ENCODE data around the gene RAB11FIP3.

The RAB11FIP3 gene

DNA sequence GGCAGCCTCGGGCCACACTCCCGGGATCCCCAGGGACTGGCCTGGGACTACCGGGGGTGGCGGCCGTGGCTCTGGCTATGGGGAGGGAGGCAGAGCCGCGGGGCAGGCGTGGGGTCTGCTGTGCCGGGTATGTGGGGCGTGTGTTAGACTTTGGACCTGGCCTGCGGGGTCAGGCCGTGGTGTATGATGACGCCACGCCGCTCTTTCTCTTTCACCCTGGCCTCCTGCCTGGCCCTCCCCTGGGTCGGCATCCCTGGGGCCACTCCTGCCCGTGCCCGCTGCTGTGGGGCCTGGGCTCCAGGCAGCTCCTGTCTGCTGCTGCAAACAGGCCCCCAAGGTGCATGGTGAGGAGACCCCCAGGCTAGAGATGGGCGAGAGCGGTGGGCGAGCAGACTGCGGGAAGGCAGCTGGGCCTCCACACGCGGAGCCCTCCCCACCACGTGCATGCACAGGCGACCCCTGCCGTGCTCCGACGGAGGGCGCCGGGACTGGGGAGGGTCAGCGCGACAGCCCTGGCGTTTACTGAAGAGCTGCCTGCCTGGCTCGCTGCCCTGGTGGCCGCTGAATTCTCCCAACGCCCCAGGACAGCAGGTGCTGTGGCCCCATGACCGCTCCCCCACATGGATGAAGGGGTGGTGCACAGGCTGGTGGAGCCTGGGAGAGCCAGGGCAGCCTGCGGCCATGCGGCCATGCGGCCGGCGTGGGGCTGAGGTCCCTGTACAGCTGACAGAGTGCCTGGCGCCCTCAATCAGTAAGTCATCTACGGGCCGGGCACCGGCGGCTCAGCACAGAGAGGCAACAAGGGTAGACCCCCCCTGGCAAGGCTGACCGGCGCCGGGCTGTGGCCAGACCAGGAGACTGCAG lies 118.1 kb downstream of the RAB11FIP3 start:
- TF ChIP-seq, protein P1, sequence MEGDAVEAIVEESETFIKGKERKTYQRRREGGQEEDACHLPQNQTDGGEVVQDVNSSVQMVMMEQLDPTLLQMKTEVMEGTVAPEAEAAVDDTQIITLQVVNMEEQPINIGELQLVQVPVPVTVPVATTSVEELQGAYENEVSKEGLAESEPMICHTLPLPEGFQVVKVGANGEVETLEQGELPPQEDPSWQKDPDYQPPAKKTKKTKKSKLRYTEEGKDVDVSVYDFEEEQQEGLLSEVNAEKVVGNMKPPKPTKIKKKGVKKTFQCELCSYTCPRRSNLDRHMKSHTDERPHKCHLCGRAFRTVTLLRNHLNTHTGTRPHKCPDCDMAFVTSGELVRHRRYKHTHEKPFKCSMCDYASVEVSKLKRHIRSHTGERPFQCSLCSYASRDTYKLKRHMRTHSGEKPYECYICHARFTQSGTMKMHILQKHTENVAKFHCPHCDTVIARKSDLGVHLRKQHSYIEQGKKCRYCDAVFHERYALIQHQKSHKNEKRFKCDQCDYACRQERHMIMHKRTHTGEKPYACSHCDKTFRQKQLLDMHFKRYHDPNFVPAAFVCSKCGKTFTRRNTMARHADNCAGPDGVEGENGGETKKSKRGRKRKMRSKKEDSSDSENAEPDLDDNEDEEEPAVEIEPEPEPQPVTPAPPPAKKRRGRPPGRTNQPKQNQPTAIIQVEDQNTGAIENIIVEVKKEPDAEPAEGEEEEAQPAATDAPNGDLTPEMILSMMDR (conservative IDR thresholded peaks at IDR 0.05; ENCODE audit: low read depth, low read length), result no peak
- H3K4me3 ChIP-seq (ENCODE audit: low read length), result no peak overlapping the region
- no peak for DNase-seq (ENCODE audit: low read depth)

DNA sequence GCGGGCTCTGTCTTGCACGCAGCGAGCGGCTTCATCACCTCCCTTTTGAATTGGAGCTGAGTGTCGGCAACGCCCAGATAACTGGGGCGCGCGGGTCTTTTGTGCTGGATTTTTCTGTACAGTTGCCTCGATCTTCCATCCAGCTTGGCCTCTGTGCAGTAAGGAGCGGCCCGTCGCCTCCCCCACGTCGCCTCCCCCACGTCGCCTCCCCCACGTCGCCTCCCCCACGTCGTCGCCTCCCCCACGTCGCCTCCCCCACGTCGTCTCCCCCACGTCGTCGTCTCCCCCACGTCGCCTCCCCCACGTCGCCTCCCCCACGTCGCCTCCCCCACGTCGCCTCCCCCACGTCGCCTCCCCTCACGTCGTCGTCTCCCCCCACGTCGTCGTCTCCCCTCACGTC lies 119.1 kb downstream of the RAB11FIP3 start:
- TF ChIP-seq, protein P1 (conservative IDR thresholded peaks at IDR 0.05; ENCODE audit: low read depth, low read length), result no peak
- DNase-seq (ENCODE audit: low read depth), result no peak
- no peak overlapping the region for H3K4me3 ChIP-seq (ENCODE audit: low read length)

DNA sequence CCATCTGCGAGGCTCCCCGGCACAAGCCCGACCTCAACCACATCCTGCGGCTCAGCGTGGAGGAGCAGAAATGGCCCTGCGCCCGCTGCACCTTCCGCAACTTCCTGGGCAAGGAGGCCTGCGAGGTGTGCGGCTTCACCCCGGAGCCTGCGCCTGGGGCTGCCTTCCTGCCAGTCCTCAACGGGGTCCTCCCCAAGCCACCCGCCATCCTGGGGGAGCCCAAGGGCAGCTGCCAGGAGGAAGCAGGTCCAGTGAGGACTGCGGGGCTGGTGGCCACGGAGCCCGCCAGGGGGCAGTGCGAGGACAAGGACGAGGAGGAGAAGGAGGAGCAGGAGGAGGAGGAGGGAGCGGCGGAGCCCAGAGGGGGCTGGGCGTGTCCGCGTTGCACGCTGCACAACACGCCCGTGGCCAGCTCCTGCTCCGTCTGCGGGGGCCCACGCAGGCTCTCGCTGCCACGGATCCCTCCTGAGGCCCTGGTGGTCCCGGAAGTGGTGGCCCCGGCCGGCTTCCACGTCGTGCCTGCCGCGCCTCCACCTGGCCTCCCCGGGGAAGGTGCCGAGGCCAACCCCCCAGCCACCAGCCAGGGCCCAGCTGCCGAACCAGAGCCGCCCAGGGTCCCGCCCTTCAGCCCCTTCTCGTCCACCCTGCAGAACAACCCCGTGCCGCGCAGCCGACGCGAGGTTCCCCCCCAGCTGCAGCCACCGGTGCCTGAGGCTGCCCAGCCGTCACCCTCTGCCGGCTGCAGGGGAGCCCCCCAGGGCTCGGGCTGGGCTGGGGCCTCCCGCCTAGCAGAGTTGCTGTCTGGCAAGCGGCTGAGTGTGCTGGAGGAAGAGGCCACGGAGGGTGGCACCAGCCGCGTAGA lies 121.7 kb downstream of the RAB11FIP3 start:
- TF ChIP-seq, protein P1 (conservative IDR thresholded peaks at IDR 0.05; ENCODE audit: low read depth, low read length), result peak; percentile 33
- DNase-seq (ENCODE audit: low read depth), result no peak
- no peak overlapping the region for H3K4me3 ChIP-seq (ENCODE audit: low read length)

DNA sequence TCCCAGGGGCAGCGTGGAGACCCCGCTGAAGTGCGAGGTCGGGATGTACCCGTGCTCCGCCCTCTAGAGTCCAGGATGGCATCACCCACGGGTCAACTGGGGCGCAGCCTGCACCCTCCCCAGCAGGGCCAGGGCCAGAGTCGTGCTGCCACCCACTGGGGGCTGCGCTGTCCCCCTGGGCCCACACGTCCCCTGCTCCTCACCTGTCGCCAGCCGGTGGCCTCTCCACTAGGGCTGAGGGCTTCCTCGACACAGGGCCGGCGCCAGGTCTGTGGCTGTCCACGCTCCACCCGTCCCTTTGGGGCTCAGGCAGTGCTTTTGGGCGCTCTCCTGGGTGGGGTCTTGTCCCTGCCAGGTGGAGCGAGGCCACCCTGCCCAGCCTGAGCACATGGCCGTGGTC lies 123.1 kb downstream of the RAB11FIP3 start:
- TF ChIP-seq, protein P1 (conservative IDR thresholded peaks at IDR 0.05; ENCODE audit: low read depth, low read length), result no peak
- no peak overlapping the region for H3K4me3 ChIP-seq (ENCODE audit: low read length)

DNA sequence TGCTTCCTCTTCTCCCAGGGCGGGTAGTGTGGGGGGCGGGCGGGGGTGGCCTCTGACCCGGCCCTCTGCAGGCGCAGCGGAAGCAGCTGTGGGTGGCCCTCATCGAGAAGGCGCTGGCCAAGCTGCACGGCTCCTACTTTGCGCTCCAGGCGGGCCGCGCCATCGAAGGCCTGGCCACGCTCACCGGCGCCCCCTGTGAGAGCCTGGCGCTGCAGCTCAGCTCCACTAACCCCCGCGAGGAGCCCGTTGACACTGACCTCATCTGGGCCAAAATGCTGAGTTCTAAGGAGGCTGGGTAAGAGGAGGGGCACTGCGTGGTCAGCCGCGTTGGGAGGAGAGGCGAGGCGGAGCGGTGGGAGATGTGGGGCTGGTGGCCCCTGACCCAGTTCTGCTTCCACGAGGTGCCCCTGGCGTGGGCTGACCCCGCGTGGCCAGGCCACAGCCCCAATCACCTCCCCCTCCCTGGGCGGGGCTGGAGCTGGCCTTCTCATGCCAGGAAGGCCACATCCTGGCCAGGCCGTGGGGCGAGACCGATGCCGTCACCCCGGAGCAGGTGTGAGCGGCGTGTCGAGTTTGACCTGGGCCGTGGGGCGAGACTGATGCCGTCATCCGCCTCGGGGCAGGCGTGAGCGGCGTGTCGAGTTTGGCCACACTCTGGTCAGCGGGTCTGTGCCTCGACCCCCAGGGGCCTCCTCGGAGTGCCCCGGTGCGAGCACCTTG lies 124.3 kb downstream of the RAB11FIP3 start:
- no peak overlapping the region for H3K4me3 ChIP-seq (ENCODE audit: low read length)
- TF ChIP-seq, protein P1 (conservative IDR thresholded peaks at IDR 0.05; ENCODE audit: low read depth, low read length), result peak; percentile 15
- no peak for DNase-seq (ENCODE audit: low read depth)

More for the DNA sequence above, 123.1 kb downstream of the RAB11FIP3 start:
- DNase-seq (ENCODE audit: low read depth), result no peak

DNA sequence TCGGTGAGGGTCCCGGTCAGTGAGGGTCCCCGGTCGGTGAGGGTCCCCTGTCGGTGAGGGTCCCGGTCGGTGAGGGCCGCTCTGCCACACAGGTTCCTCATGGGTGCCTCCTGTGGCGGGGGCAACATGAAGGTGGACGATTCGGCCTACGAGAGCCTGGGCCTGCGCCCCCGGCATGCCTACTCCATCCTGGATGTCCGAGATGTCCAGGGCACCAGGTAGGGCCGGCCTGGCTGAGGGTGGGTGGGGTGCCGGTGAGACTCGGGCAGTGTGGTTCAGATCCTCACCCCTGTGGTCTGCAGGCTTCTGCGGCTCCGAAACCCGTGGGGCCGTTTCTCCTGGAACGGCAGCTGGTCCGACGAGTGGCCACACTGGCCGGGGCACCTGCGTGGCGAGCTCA lies 125.8 kb downstream of the RAB11FIP3 start:
- TF ChIP-seq, protein P1 (conservative IDR thresholded peaks at IDR 0.05; ENCODE audit: low read depth, low read length), result no peak
- H3K4me3 ChIP-seq (ENCODE audit: low read length), result no peak overlapping the region
- DNase-seq (ENCODE audit: low read depth), result no peak
